ENCODE data around the gene RNF175. TPM values are rescaled to one million over a fixed set of nuclear protein-coding genes. Genes with fewer than 3 reads are reported as not detected.
A peak's percentile ranks its signal among the peaks of the same experiment; 100 is the strongest.

RNF175 gene
- total RNA-seq, 1 donor from 2014 or later = 1.9 TPM

- no peak for TF ChIP-seq CTCF (IDR thresholded peaks at IDR 0.05; ENCODE audit: unreplicated experiment)
- H3K4me1 Mint-ChIP-seq (ENCODE audit: low read depth) = peaks cover 2% of the 10 kb centered on the region
These were observed 977 bp downstream of the RNF175 start for GRCh38 chr4:153758688-153759406.

GRCh38 chr4:153758136-153758535 lies 1.7 kb downstream of the RNF175 start:
- Mint-ChIP-seq H3K27ac (no peak overlapping the region), H3K27me3 (peaks cover 61% of the 10 kb centered on the region), H3K9me3 (ENCODE audit: low read depth) (peaks cover 3% of the 10 kb centered on the region), H3K4me3 (ENCODE audit: low read depth) (peak overlapping the region; percentile 67), H3K36me3 (ENCODE audit: insufficient read depth) (no peaks in the 10 kb centered on the region), H3K4me1 (ENCODE audit: low read depth) (peaks cover 2% of the 10 kb centered on the region)
- TF ChIP-seq CTCF (IDR thresholded peaks at IDR 0.05; ENCODE audit: unreplicated experiment) = no peak
- DNase-seq (ENCODE audit: low spot score, unreplicated experiment) = no peak

More at GRCh38 chr4:153758688-153759406, 977 bp downstream of the RNF175 start:
- Mint-ChIP-seq H3K36me3 (ENCODE audit: insufficient read depth) (no peaks in the 10 kb centered on the region), H3K27ac (no peak overlapping the region), H3K9me3 (ENCODE audit: low read depth) (peaks cover 3% of the 10 kb centered on the region), H3K4me3 (ENCODE audit: low read depth) (peak overlapping the region; percentile 67), H3K27me3 (peaks cover 65% of the 10 kb centered on the region)
- no peak for DNase-seq (ENCODE audit: low spot score, unreplicated experiment)

- H3K27ac Mint-ChIP-seq = no peak overlapping the region
- no peak overlapping the region for H3K4me3 Mint-ChIP-seq (ENCODE audit: low read depth)
- H3K27me3 Mint-ChIP-seq = peaks cover 60% of the 10 kb centered on the region
- H3K36me3 Mint-ChIP-seq (ENCODE audit: insufficient read depth) = no peaks in the 10 kb centered on the region
- H3K4me1 Mint-ChIP-seq (ENCODE audit: low read depth) = peaks cover 2% of the 10 kb centered on the region
- no peak for TF ChIP-seq CTCF (IDR thresholded peaks at IDR 0.05; ENCODE audit: unreplicated experiment)
- H3K9me3 Mint-ChIP-seq (ENCODE audit: low read depth) = peaks cover 3% of the 10 kb centered on the region
- DNase-seq (ENCODE audit: low spot score, unreplicated experiment) = no peak
These were observed 2.4 kb downstream of the RNF175 start for GRCh38 chr4:153757407-153757806.

- Mint-ChIP-seq H3K9me3 (ENCODE audit: low read depth) (peaks cover 3% of the 10 kb centered on the region), H3K4me3 (ENCODE audit: low read depth) (no peak overlapping the region), H3K4me1 (ENCODE audit: low read depth) (peaks cover 2% of the 10 kb centered on the region), H3K36me3 (ENCODE audit: insufficient read depth) (no peaks in the 10 kb centered on the region), H3K27ac (no peak overlapping the region), H3K27me3 (peaks cover 43% of the 10 kb centered on the region)
- no peak for TF ChIP-seq CTCF (IDR thresholded peaks at IDR 0.05; ENCODE audit: unreplicated experiment)
- no peak for DNase-seq (ENCODE audit: low spot score, unreplicated experiment)
These were observed 4.6 kb downstream of the RNF175 start for GRCh38 chr4:153755186-153755585.

GRCh38 chr4:153750197-153750817 lies 9.5 kb downstream of the RNF175 start:
- no peak overlapping the region for H3K27ac Mint-ChIP-seq

More at GRCh38 chr4:153750197-153750817, 9.5 kb downstream of the RNF175 start:
- Mint-ChIP-seq H3K9me3 (ENCODE audit: low read depth) (peaks cover 3% of the 10 kb centered on the region), H3K27me3 (peaks cover 8% of the 10 kb centered on the region), H3K36me3 (ENCODE audit: insufficient read depth) (no peaks in the 10 kb centered on the region), H3K4me1 (ENCODE audit: low read depth) (no peaks in the 10 kb centered on the region), H3K4me3 (ENCODE audit: low read depth) (no peak overlapping the region)
- peak; percentile 84 for TF ChIP-seq CTCF (IDR thresholded peaks at IDR 0.05; ENCODE audit: unreplicated experiment)
- peak; percentile 69 for DNase-seq (ENCODE audit: low spot score, unreplicated experiment)

Data from progenitor cell of endocrine pancreas (in vitro differentiated cells).